KOPT-K1 (cell line): ENCODE measurements around the gene ZNF397.

Experiments used
- H3K27ac ChIP-seq: fragments of 200-600 bp; sonication (generic); 2 replicates; pipeline ENCODE4 v1.5.1; 2016; ENCODE audit warnings: antibody characterized with exemption, mild to moderate bottlenecking, low read depth, low read length; ENCODE audit not compliant: poor library complexity, severe bottlenecking
- H3K36me3 ChIP-seq: fragments of 200-600 bp; sonication (generic); 2 replicates; pipeline ENCODE4 v1.5.1; 2017; ENCODE audit warnings: antibody characterized with exemption, mild to moderate bottlenecking, low read length, moderate library complexity; ENCODE audit not compliant: insufficient read depth
- H3K9me3 ChIP-seq: fragments of 200-600 bp; sonication (generic); 2 replicates; pipeline ENCODE4 v1.5.1; 2017; ENCODE audit warnings: antibody characterized with exemption, low read length, mild to moderate bottlenecking; ENCODE audit not compliant: insufficient read depth, poor library complexity, severe bottlenecking

Gene ZNF397

GRCh38 chr18:35231052-35231451 is 9.8 kb upstream of the ZNF397 start:
- no peak overlapping the region for H3K27ac ChIP-seq
- no peaks in the 10 kb centered on the region for H3K9me3 ChIP-seq
- no peaks in the 10 kb centered on the region for H3K36me3 ChIP-seq

GRCh38 chr18:35236571-35237363 is 4.1 kb upstream of the ZNF397 start:
- no peaks in the 10 kb centered on the region for H3K9me3 ChIP-seq
- no peaks in the 10 kb centered on the region for H3K36me3 ChIP-seq
- H3K27ac ChIP-seq = no peak overlapping the region

GRCh38 chr18:35239314-35239713 is 1.5 kb upstream of the ZNF397 start:
- peaks cover 22% of the 10 kb centered on the region for H3K36me3 ChIP-seq
- H3K27ac ChIP-seq = no peak overlapping the region

GRCh38 chr18:35241448-35241804 is 592 bp downstream of the ZNF397 start:
- Histone ChIP-seq H3K27ac (peak overlapping the region; percentile 92), H3K9me3 (peaks cover 33% of the 10 kb centered on the region), H3K36me3 (peaks cover 43% of the 10 kb centered on the region)

More at GRCh38 chr18:35239314-35239713, 1.5 kb upstream of the ZNF397 start:
- peaks cover 12% of the 10 kb centered on the region for H3K9me3 ChIP-seq

- Histone ChIP-seq H3K9me3 (peaks cover 39% of the 10 kb centered on the region), H3K36me3 (peaks cover 53% of the 10 kb centered on the region)
Measured at GRCh38 chr18:35242426-35242825, 1.6 kb downstream of the ZNF397 start.

GRCh38 chr18:35244671-35245070 is 3.8 kb downstream of the ZNF397 start:
- Histone ChIP-seq H3K9me3 (peaks cover 39% of the 10 kb centered on the region), H3K36me3 (peaks cover 73% of the 10 kb centered on the region), H3K27ac (no peak overlapping the region)

More at GRCh38 chr18:35242426-35242825, 1.6 kb downstream of the ZNF397 start:
- no peak overlapping the region for H3K27ac ChIP-seq

- Histone ChIP-seq H3K9me3 (peaks cover 39% of the 10 kb centered on the region), H3K27ac (no peak overlapping the region), H3K36me3 (peaks cover 84% of the 10 kb centered on the region)
Measured at GRCh38 chr18:35245719-35246317, 5.0 kb downstream of the ZNF397 start.

GRCh38 chr18:35246831-35247230 is 6.0 kb downstream of the ZNF397 start:
- peaks cover 94% of the 10 kb centered on the region for H3K36me3 ChIP-seq
- H3K9me3 ChIP-seq = peaks cover 44% of the 10 kb centered on the region
- H3K27ac ChIP-seq = no peak overlapping the region

- H3K36me3 ChIP-seq = peaks cover 97% of the 10 kb centered on the region
- H3K27ac ChIP-seq = no peak overlapping the region
- peaks cover 49% of the 10 kb centered on the region for H3K9me3 ChIP-seq
Measured at GRCh38 chr18:35247412-35248249, 6.8 kb downstream of the ZNF397 start.

GRCh38 chr18:35248429-35248828 is 7.6 kb downstream of the ZNF397 start:
- H3K36me3 ChIP-seq = peaks cover 97% of the 10 kb centered on the region

GRCh38 chr18:35252466-35252865 is 11.6 kb downstream of the ZNF397 start:
- peaks cover 76% of the 10 kb centered on the region for H3K36me3 ChIP-seq
- H3K27ac ChIP-seq = no peak overlapping the region
- H3K9me3 ChIP-seq = peaks cover 34% of the 10 kb centered on the region

More at GRCh38 chr18:35248429-35248828, 7.6 kb downstream of the ZNF397 start:
- no peak overlapping the region for H3K27ac ChIP-seq
- H3K9me3 ChIP-seq = peaks cover 56% of the 10 kb centered on the region

GRCh38 chr18:35253655-35254287 is 12.9 kb downstream of the ZNF397 start:
- Histone ChIP-seq H3K27ac (no peak overlapping the region), H3K9me3 (peaks cover 34% of the 10 kb centered on the region), H3K36me3 (peaks cover 70% of the 10 kb centered on the region)

- Histone ChIP-seq H3K27ac (no peak overlapping the region), H3K9me3 (peaks cover 28% of the 10 kb centered on the region), H3K36me3 (peaks cover 52% of the 10 kb centered on the region)
Measured at GRCh38 chr18:35256947-35257346, 16.1 kb downstream of the ZNF397 start.

- Histone ChIP-seq H3K27ac (no peak overlapping the region), H3K9me3 (peaks cover 28% of the 10 kb centered on the region), H3K36me3 (peaks cover 27% of the 10 kb centered on the region)
Measured at GRCh38 chr18:35264409-35264808, 23.6 kb downstream of the ZNF397 start.
